GM23338 (cell line): ENCODE measurements around the gene ACSS3. TPM values are rescaled to one million over a fixed set of nuclear protein-coding genes. Genes with fewer than 3 reads are reported as not detected.

Source experiments
- ATAC-seq: fragments of 200-7000 bp; cut with Tn5 transposase; 3 replicates; pipeline ENCODE4 v1.9.1; 2020
- DNase-seq: peaks from one replicate; pipeline ENCODE4 v3.0.0-alpha.2; 2015; ENCODE audit warnings: low spot score
- H2AFZ ChIP-seq: fragments of 200-600 bp; sonication (generic); 2 replicates; pipeline ENCODE4 v1.8.0; 2016; ENCODE audit warnings: antibody characterized with exemption, mild to moderate bottlenecking, moderate library complexity
- H3F3A ChIP-seq: fragments of 200-600 bp; sonication (generic); replicated peaks from 2 replicates; pipeline ENCODE4 v1.8.0; 2017; ENCODE audit warnings: antibody characterized with exemption, mixed run types, low read depth
- H3K27ac ChIP-seq: fragments of 200-600 bp; sonication (generic); 2 replicates; pipeline ENCODE4 v1.6.1; 2016; ENCODE audit warnings: low read depth
- H3K27me3 ChIP-seq: fragments of 200-600 bp; sonication (generic); 2 replicates; pipeline ENCODE4 v1.8.0; 2016; ENCODE audit warnings: mild to moderate bottlenecking, mixed run types, moderate library complexity; ENCODE audit not compliant: insufficient read depth
- H3K36me3 ChIP-seq: fragments of 200-600 bp; sonication (generic); 2 replicates; pipeline ENCODE4 v1.8.0; 2016; ENCODE audit warnings: mild to moderate bottlenecking; ENCODE audit not compliant: insufficient read depth
- H3K4me1 ChIP-seq: fragments of 200-600 bp; sonication (generic); 2 replicates; pipeline ENCODE4 v1.8.0; 2016; ENCODE audit warnings: mild to moderate bottlenecking, moderate library complexity; ENCODE audit not compliant: insufficient read depth
- H3K4me2 ChIP-seq: fragments of 200-600 bp; sonication (generic); 2 replicates; pipeline ENCODE4 v1.7.1; 2017; ENCODE audit warnings: mixed run types
- H3K4me3 ChIP-seq: fragments of 200-600 bp; sonication (generic); 2 replicates; pipeline ENCODE4 v1.6.1; 2016; ENCODE audit warnings: mixed run types
- H3K79me2 ChIP-seq: fragments of 200-600 bp; sonication (generic); replicated peaks from 2 replicates; pipeline ENCODE4 v1.8.0; 2017; ENCODE audit warnings: mild to moderate bottlenecking; ENCODE audit not compliant: insufficient read depth
- H3K9me2 ChIP-seq: fragments of 200-600 bp; sonication (generic); 2 replicates; pipeline ENCODE4 v1.8.0; 2017; ENCODE audit not compliant: insufficient read depth
- H4K20me1 ChIP-seq: fragments of 200-600 bp; sonication (generic); replicated peaks from 2 replicates; pipeline ENCODE4 v1.8.0; 2017; ENCODE audit warnings: mild to moderate bottlenecking; ENCODE audit not compliant: insufficient read depth
- H3K27ac Mint-ChIP-seq: 2 replicates; pipeline ENCODE4 v1.8.0; 2020; ENCODE audit warnings: inconsistent platforms, mild to moderate bottlenecking, moderate library complexity, mixed read lengths
- H3K27me3 Mint-ChIP-seq: 3 replicates; pipeline ENCODE4 v1.8.0; 2022; ENCODE audit warnings: low read depth, mild to moderate bottlenecking, moderate library complexity, mixed read lengths, inconsistent platforms; ENCODE audit not compliant: insufficient read depth, poor library complexity
- H3K36me3 Mint-ChIP-seq: 3 replicates; pipeline ENCODE4 v1.8.0; 2021; ENCODE audit warnings: low read depth, mild to moderate bottlenecking, inconsistent platforms, moderate library complexity, mixed read lengths
- H3K4me1 Mint-ChIP-seq: 3 replicates; pipeline ENCODE4 v1.8.0; 2020; ENCODE audit warnings: mild to moderate bottlenecking, inconsistent platforms, mixed read lengths
- H3K4me3 Mint-ChIP-seq: 3 replicates; pipeline ENCODE4 v1.8.0; 2021; ENCODE audit warnings: moderate library complexity, mild to moderate bottlenecking, inconsistent platforms, mixed read lengths
- H3K9me3 Mint-ChIP-seq: 3 replicates; pipeline ENCODE4 v1.8.0; 2020; ENCODE audit warnings: moderate library complexity, mild to moderate bottlenecking, inconsistent platforms, mixed read lengths
- EZH2 ChIP-seq: fragments of 200-600 bp; sonication (generic); IDR thresholded peaks from one replicate; pipeline ENCODE4 v1.8.0; 2017; ENCODE audit warnings: antibody characterized with exemption, mild to moderate bottlenecking, low read depth; ENCODE audit not compliant: unreplicated experiment
- EZH2phosphoT487 ChIP-seq: fragments of 200-600 bp; sonication (generic); IDR thresholded peaks from one replicate; pipeline ENCODE4 v1.8.1; 2018; ENCODE audit warnings: antibody characterized with exemption; ENCODE audit not compliant: unreplicated experiment
- JUNB ChIP-seq: IDR thresholded peaks from one replicate; pipeline ENCODE4 v1.6.1; 2016; ENCODE audit warnings: antibody characterized with exemption; ENCODE audit not compliant: unreplicated experiment
- NANOG ChIP-seq: IDR thresholded peaks from 2 replicates; pipeline ENCODE4 v1.6.1; 2016; ENCODE audit warnings: antibody characterized with exemption, borderline replicate concordance
- POLR2AphosphoS5 ChIP-seq: IDR thresholded peaks from 2 replicates; pipeline ENCODE4 v1.6.1; 2016; ENCODE audit warnings: antibody characterized with exemption, low read depth
- REST ChIP-seq: IDR thresholded peaks from one replicate; pipeline ENCODE4 v1.6.1; 2018; ENCODE audit warnings: antibody characterized with exemption; ENCODE audit not compliant: unreplicated experiment
- STAT1 ChIP-seq: IDR thresholded peaks from one replicate; pipeline ENCODE4 v1.6.1; 2016; ENCODE audit warnings: antibody characterized with exemption; ENCODE audit not compliant: unreplicated experiment
- ZNF114 ChIP-seq: fragments of 250-450 bp; sonication (Bioruptor Pico); IDR thresholded peaks from 2 replicates; pipeline ENCODE4 v1.5.0; 2020; ENCODE audit warnings: mild to moderate bottlenecking, moderate library complexity
- ZNF331 ChIP-seq: fragments of 250-450 bp; sonication (Bioruptor Pico); IDR thresholded peaks from 2 replicates; pipeline ENCODE4 v1.5.0; 2020; ENCODE audit warnings: low read depth, mild to moderate bottlenecking, moderate library complexity
- ZNF462 ChIP-seq: fragments of 250-450 bp; sonication (Bioruptor Pico); IDR thresholded peaks from 2 replicates; pipeline ENCODE4 v1.5.0; 2020; ENCODE audit warnings: mild to moderate bottlenecking, moderate library complexity
- polyA plus RNA-seq: library from polyadenylated mRNA; unstranded; fragments of >200 nt; fragmentation: Nextera tagmentation; extraction: Ambion mirVana; gene quantifications from 2 replicates; pipeline ENCODE4 v1.2.1, GENCODE V29; 2016
- total RNA-seq: library from RNA; depleted of rRNA; stranded (reverse); fragments of >200 nt; shearing (Covaris generic); gene quantifications from 2 replicates; pipeline ENCODE4 v1.2.3, GENCODE V29; 2014
- TF ChIP-seq, protein P1 (sequence below): IDR thresholded peaks from 2 replicates; pipeline ENCODE4 v1.6.1; 2016; ENCODE audit warnings: antibody characterized with exemption
- TF ChIP-seq, protein P2 (sequence below), 2 experiments: fragments of 200-600 bp in 1 of 2; sonication (generic) in 1 of 2; conservative IDR thresholded peaks; 2 replicates each; pipeline versions ENCODE4 v1.5.1 to v1.6.1; 2016 to 2017; ENCODE audit warnings: antibody characterized with exemption in 2 of 2, low read depth in 2 of 2, mild to moderate bottlenecking in 2 of 2, moderate library complexity in 1 of 2

The ACSS3 gene
- total and polyA plus RNA-seq, 2 experiments from 2014 or later = 7.4 to 28.9 TPM

GRCh38 chr12:81253360-81253759 is 175.5 kb downstream of the ACSS3 start (continued):
- no peak for TF ChIP-seq ZNF331 (CRISPR knock-in tag)
- TF ChIP-seq, protein P1, sequence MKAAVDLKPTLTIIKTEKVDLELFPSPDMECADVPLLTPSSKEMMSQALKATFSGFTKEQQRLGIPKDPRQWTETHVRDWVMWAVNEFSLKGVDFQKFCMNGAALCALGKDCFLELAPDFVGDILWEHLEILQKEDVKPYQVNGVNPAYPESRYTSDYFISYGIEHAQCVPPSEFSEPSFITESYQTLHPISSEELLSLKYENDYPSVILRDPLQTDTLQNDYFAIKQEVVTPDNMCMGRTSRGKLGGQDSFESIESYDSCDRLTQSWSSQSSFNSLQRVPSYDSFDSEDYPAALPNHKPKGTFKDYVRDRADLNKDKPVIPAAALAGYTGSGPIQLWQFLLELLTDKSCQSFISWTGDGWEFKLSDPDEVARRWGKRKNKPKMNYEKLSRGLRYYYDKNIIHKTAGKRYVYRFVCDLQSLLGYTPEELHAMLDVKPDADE = no peak

GRCh38 chr12:81255456-81255855 is 177.6 kb downstream of the ACSS3 start:
- H3K4me1 ChIP-seq = peaks cover 12% of the 10 kb centered on the region
- no peak overlapping the region for H3K4me3 ChIP-seq
- no peak overlapping the region for H3K4me2 ChIP-seq
- no peaks in the 10 kb centered on the region for H3K9me2 ChIP-seq
- Mint-ChIP-seq H3K4me3 (no peak overlapping the region), H3K27ac (peak overlapping the region; percentile 58), H3K9me3 (no peaks in the 10 kb centered on the region), H3K36me3 (peaks cover 7% of the 10 kb centered on the region; the same call in 1 of the 3 replicates), H3K4me1 (peaks cover 21% of the 10 kb centered on the region), H3K27me3 (no peaks in the 10 kb centered on the region)
- no peak overlapping the region for H2AFZ ChIP-seq
- no peaks in the 10 kb centered on the region for H3K27me3 ChIP-seq
- no peaks in the 10 kb centered on the region for H3K36me3 ChIP-seq
- TF ChIP-seq ZNF114 (CRISPR knock-in tag) (no peak), EZH2phosphoT487 (no peak), REST (no peak), STAT1 (no peak), NANOG (no peak), JUNB (no peak), EZH2 (no peak), ZNF462 (CRISPR knock-in tag) (no peak), ZNF331 (CRISPR knock-in tag) (no peak), POLR2AphosphoS5 (no peak)
- TF ChIP-seq, protein P1 = no peak
- TF ChIP-seq, protein P2, sequence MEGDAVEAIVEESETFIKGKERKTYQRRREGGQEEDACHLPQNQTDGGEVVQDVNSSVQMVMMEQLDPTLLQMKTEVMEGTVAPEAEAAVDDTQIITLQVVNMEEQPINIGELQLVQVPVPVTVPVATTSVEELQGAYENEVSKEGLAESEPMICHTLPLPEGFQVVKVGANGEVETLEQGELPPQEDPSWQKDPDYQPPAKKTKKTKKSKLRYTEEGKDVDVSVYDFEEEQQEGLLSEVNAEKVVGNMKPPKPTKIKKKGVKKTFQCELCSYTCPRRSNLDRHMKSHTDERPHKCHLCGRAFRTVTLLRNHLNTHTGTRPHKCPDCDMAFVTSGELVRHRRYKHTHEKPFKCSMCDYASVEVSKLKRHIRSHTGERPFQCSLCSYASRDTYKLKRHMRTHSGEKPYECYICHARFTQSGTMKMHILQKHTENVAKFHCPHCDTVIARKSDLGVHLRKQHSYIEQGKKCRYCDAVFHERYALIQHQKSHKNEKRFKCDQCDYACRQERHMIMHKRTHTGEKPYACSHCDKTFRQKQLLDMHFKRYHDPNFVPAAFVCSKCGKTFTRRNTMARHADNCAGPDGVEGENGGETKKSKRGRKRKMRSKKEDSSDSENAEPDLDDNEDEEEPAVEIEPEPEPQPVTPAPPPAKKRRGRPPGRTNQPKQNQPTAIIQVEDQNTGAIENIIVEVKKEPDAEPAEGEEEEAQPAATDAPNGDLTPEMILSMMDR (conservative IDR thresholded peaks at IDR 0.05; ENCODE audit: low read depth in 2 of 2) = no peak
- ATAC-seq (peak; percentile 69), DNase-seq (no peak)
- no peaks in the 10 kb centered on the region for H3F3A ChIP-seq
- no peaks in the 10 kb centered on the region for H3K79me2 ChIP-seq
- H4K20me1 ChIP-seq = no peaks in the 10 kb centered on the region
- no peak overlapping the region for H3K27ac ChIP-seq
